ENCODE data around the gene OR5A1. TPM values are rescaled to one million over a fixed set of nuclear protein-coding genes. Genes with fewer than 3 reads are reported as not detected.

The OR5A1 gene
- polyA plus RNA-seq: not detected

DNA sequence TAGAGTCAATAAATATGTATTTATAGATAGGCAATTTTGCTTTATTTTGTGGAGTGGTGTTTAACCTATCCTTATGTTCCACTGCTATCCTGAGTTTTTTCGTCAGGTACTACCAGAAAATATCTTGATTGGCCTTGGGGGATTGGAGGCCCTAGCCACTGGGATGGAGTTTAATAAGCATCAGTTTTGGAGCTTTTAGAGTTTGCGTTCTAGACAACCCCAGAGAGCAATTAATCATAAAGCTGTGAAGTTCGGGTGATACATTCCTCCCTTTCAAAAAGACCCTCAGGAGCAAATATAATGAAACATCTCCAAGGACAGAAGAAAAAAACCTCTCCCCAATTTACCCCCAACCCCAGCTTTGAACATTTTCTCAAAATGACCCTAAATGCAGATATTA lies at the start of gene OR5A1:
TSS of gene OR5A1 (plus strand) at position 301 of the 400 bp plus-strand sequence. CDS start 6,700 bp downstream, outside the sequence.
- Mint-ChIP-seq H3K4me1 (no peaks in the 10 kb centered on the region), H3K4me3 (no peak within 1 kb of the TSS), H3K27ac (no peak within 1 kb of the TSS), H3K36me3 (no peaks in the 10 kb centered on the region), H3K27me3 (peaks cover 3% of the 10 kb centered on the region), H3K9me3 (no peaks in the 10 kb centered on the region)

DNA sequence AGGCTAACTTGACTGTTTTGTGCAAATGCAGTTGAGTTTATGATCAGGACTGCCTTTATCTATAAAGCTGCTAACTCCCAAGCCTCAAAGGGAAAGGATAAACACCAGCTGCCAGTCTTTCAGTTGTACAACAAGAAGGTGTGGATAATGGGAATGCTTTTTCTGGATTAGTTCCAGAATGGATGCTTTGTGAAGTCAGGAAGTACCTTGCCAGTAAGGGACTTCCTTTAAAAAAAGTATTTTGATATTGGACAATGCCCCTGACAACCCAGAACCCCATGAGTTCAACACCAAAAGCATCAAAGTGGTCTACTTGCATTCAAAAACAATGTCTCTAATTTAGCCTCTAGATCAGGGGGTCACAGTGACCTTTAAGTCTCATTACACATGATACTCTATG lies 42.1 kb upstream of the OR5A1 start:
- peaks cover 1% of the 10 kb centered on the region for H3K27me3 Mint-ChIP-seq
- no peaks in the 10 kb centered on the region for H3K4me1 Mint-ChIP-seq
- H3K9me3 Mint-ChIP-seq: peaks cover 0 to 2% (median 0%) of the 10 kb centered on the region in 3 donors
- no peaks in the 10 kb centered on the region for H3K36me3 Mint-ChIP-seq
- no peak overlapping the region for H3K4me3 Mint-ChIP-seq
- H3K27ac Mint-ChIP-seq: no peak overlapping the region

DNA sequence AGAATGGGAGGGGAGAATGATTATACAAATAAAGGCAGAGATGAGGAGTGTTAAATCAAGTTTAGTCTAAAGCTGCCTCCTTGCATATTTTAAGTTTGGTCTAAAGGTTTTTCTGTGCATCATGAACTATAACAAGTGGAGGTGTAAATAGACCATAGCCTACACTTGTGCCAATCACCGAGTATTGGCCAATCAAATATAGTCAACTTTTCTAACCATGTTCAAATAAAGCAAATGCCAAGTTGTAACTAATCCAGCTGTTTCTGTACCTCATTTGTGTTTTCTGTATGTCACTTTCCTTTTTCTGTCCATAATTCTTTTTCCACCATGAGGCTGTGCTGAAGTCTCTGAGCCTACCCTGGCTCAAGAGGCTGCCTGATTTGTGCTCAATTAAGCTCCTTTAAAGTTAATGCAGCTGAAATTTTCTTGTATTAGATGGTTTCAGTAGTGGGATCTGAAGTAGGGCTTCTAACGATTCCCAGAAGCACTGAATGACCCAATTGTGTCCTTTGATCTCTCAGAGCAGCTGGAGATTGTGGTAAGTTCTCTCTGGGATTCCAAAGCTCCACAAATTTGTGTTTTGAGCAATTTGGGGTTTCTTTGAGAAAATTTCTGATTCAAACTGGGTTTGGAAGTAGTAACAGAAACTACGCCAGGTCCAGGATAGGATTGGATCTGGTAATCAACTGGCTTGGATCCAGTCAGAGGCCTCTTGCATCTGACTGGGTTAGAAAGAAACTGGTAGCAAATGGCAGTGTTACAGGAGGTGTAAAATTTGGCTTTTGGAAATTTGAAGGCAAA lies 35.6 kb upstream of the OR5A1 start:
- Mint-ChIP-seq H3K27ac (no peak overlapping the region), H3K36me3 (peaks cover 5% of the 10 kb centered on the region)

DNA sequence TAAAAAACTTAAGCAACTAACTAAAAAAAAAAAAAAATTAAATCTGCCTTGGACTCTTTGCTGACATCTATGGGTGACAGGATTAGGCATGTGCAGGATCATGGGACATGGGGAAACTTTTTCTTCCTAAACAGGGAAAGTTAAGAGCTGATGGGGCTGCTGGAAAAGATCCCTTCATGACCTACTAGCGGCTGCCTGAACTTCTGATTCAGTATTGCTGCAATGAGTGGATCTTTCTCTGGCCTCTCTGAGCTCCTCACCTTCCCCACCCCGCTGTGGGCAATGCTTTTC lies 35.1 kb upstream of the OR5A1 start:
- Mint-ChIP-seq H3K4me3 (no peak overlapping the region), H3K27ac (no peak overlapping the region), H3K9me3 (peaks cover 3 to 19% (median 13%) of the 10 kb centered on the region in 3 donors), H3K4me1 (no peaks in the 10 kb centered on the region), H3K27me3 (peaks cover 5% of the 10 kb centered on the region), H3K36me3 (peaks cover 5% of the 10 kb centered on the region)

More for the DNA sequence above, 35.6 kb upstream of the OR5A1 start:
- Mint-ChIP-seq H3K9me3 (peaks cover 2 to 14% (median 13%) of the 10 kb centered on the region in 3 donors), H3K27me3 (peaks cover 5% of the 10 kb centered on the region), H3K4me1 (no peaks in the 10 kb centered on the region), H3K4me3 (no peak overlapping the region)

DNA sequence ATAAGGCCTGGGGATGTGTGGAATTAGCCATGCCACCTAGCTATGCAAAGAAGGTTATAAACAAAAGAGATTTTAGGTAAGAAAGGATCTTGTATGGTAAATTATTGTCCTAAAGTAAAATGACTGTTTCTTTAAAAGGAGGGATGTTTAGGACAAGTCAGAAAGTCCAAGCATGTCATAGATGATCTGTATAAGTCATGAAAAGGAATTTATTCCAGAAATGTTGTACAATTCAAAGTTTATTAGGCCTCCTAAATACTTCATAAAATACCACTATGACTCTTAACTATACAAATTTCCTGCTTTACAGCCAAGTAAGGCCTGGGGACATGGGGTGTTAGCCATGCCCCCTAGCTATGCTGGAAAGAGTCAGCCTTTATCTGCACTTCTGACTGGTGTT lies 32.7 kb upstream of the OR5A1 start:
- Mint-ChIP-seq H3K27me3 (peaks cover 4% of the 10 kb centered on the region), H3K36me3 (peaks cover 5% of the 10 kb centered on the region), H3K4me3 (no peak overlapping the region), H3K9me3 (peaks cover 3 to 19% (median 13%) of the 10 kb centered on the region in 3 donors), H3K27ac (no peak overlapping the region), H3K4me1 (no peaks in the 10 kb centered on the region)

DNA sequence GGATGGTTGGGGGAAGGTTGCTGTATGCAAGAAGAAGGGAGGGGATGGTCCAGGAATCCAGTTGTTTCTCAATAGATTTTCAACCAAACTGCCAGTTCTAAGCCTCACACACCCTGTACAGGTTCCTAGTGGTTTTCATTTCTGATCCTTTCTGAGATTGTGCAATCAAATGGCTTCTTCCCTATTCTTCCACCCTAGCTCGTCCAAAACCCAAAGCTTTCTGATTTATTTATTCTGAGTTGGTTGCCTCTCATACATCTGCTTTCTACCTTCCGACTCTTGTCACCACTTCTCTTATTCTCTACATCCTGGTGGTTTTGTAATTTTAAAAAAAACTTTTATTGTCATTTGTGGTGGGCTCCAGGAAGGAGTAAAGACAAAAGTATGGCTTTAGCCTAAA lies 22.6 kb upstream of the OR5A1 start:
- Mint-ChIP-seq H3K4me1 (peaks cover 5 to 20% (median 12%) of the 10 kb centered on the region in 3 donors), H3K9me3 (peaks cover 0 to 25% (median 15%) of the 10 kb centered on the region in 3 donors), H3K27ac (no peak overlapping the region), H3K36me3 (peaks cover 4% of the 10 kb centered on the region), H3K4me3 (no peak overlapping the region), H3K27me3 (peaks cover 17% of the 10 kb centered on the region)

DNA sequence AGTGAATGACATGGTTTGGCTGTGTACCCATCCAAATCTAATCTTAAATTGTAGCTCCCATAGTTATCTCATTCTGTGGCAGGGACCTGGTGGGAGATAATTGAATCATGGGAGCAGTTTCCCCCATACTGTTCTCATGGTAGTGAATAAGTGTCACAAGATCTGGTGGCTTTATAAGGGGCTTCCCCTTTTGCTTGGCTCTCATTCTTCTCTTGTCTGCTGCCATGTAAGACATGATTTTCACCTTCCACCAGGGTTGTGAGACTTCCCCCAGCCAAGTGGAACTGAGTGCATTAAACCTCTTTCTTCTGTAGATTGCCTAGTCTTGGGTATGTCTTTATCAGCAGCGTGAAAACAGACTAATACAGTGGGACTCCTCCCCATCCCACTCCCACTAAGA lies 21.2 kb upstream of the OR5A1 start:
- Mint-ChIP-seq H3K4me1 (peaks cover 5 to 20% (median 12%) of the 10 kb centered on the region in 3 donors), H3K4me3 (no peak overlapping the region), H3K36me3 (peaks cover 4% of the 10 kb centered on the region), H3K27me3 (peaks cover 17% of the 10 kb centered on the region), H3K27ac (no peak overlapping the region), H3K9me3 (peaks cover 0 to 11% (median 9%) of the 10 kb centered on the region in 3 donors)

DNA sequence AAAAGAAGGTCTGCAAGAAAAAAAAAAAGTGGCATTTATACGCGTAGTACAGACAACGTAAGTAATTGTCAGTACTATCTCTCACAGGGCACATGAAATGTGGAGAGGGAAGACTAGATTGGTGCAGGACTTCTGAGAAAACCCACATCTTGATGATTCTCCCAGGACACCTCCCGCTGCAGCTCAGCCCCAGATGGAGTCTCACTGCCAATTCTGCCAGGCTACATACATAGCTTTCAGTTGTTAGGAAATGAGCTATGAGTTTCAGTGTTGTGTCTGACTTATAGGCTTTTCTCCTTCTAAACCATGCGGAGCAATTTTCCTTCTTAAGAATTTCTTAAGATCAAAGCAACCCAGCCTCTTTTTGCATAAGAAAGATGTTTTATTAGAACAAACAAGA lies 19.7 kb upstream of the OR5A1 start:
- Mint-ChIP-seq H3K4me3 (peak overlapping the region in 1 of 4 donors; percentile 14), H3K4me1 (peaks cover 5 to 20% (median 12%) of the 10 kb centered on the region in 3 donors), H3K36me3 (peaks cover 4% of the 10 kb centered on the region), H3K9me3 (peaks cover 0 to 6% (median 0%) of the 10 kb centered on the region in 3 donors), H3K27me3 (peaks cover 17% of the 10 kb centered on the region), H3K27ac (no peak overlapping the region)

DNA sequence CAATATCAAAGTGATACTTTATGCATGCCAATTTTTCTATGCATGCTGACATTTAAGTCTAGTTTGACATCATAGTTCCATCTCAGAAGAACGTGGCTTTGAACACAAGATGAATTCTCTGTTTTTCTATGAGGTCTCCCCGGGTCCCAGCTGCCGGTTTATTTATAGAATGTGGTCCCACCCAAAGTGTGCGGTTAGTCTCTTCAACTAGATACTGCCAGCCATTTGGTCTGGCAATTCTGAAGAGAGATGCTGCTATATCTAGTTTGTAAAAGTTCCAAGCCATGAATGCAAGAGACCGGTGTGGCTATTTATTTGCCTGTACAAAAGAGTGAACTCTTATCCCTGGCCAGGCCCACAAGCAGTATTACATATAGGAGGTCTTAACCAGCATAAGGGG lies 19.2 kb upstream of the OR5A1 start:
- no peak overlapping the region for H3K27ac Mint-ChIP-seq
- H3K4me1 Mint-ChIP-seq: peaks cover 5 to 20% (median 12%) of the 10 kb centered on the region in 3 donors
- peaks cover 17% of the 10 kb centered on the region for H3K27me3 Mint-ChIP-seq
- H3K4me3 Mint-ChIP-seq: peak overlapping the region in 2 of 4 donors; percentile 28 to 31
- peaks cover 4% of the 10 kb centered on the region for H3K36me3 Mint-ChIP-seq
- peaks cover 0 to 6% (median 0%) of the 10 kb centered on the region in 3 donors for H3K9me3 Mint-ChIP-seq

DNA sequence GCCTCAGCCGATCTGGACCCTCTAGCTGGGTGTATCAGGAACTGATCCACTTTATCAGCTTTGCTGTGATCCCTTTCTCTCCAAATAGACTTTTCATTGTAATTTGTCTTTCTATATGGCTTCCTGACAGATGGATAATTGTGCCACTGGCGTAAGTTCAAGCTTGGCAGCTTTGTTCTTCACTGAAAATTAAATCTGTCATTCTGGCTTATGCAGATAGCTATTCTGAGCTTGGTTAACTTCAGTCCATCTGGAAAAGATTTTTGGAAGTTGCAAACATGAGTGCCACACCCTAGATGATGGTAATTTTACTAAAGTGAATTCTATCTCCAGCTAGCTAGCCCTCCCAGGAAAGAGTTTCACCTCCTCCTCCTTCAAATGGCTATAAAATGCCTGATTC lies 18.1 kb upstream of the OR5A1 start:
- no peak overlapping the region for H3K4me3 Mint-ChIP-seq
- peaks cover 4% of the 10 kb centered on the region for H3K36me3 Mint-ChIP-seq
- H3K27ac Mint-ChIP-seq: no peak overlapping the region
- H3K4me1 Mint-ChIP-seq: peaks cover 5 to 20% (median 12%) of the 10 kb centered on the region in 3 donors
- H3K9me3 Mint-ChIP-seq: peaks cover 0 to 2% (median 0%) of the 10 kb centered on the region in 3 donors
- peaks cover 15% of the 10 kb centered on the region for H3K27me3 Mint-ChIP-seq

DNA sequence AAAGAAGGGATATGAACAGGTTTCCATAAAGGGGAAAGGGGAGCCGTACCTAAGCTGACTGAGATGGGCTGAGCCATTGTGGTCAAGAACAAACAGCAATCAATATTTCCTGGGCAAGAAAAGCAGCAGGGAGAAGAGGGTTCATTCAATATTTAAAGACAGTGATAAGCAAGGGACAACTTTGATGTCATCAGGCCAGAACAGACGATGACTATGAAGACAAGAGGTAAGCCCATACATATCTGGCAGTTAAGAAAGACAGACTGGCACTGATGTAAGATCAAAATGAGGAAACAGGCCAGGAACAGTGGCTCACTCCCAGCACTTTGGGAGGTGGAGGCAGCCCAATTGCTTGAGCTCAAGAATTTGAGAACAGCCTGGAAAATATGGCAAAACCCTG lies 12.4 kb upstream of the OR5A1 start:
- no peaks in the 10 kb centered on the region for H3K4me1 Mint-ChIP-seq
- no peak overlapping the region for H3K4me3 Mint-ChIP-seq
- no peaks in the 10 kb centered on the region for H3K27me3 Mint-ChIP-seq
- H3K9me3 Mint-ChIP-seq: no peaks in the 10 kb centered on the region
- H3K27ac Mint-ChIP-seq: no peak overlapping the region
- peaks cover 1% of the 10 kb centered on the region for H3K36me3 Mint-ChIP-seq

DNA sequence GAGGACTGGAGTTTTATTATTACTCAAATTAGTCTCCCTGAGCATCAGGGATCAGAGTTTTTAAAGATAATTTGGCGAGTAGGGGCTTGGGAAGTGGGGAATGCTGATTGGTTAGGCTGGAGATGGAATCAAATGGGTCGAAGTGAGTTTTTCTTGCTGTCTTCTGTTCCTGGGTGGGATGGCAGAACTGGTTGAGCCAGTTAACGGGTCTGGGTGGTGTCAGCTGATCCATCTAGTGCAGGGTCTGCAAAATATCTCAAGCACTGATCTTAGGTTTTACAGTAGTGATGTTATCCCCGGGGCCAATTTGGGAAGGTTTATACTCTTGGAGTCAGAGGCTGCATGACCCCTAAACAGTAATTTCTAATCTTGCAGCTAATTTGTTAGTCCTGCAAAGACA lies 11.1 kb upstream of the OR5A1 start:
- peaks cover 1% of the 10 kb centered on the region for H3K36me3 Mint-ChIP-seq
- H3K9me3 Mint-ChIP-seq: no peaks in the 10 kb centered on the region
- H3K27me3 Mint-ChIP-seq: no peaks in the 10 kb centered on the region
- no peaks in the 10 kb centered on the region for H3K4me1 Mint-ChIP-seq
- H3K4me3 Mint-ChIP-seq: no peak overlapping the region
- H3K27ac Mint-ChIP-seq: no peak overlapping the region

DNA sequence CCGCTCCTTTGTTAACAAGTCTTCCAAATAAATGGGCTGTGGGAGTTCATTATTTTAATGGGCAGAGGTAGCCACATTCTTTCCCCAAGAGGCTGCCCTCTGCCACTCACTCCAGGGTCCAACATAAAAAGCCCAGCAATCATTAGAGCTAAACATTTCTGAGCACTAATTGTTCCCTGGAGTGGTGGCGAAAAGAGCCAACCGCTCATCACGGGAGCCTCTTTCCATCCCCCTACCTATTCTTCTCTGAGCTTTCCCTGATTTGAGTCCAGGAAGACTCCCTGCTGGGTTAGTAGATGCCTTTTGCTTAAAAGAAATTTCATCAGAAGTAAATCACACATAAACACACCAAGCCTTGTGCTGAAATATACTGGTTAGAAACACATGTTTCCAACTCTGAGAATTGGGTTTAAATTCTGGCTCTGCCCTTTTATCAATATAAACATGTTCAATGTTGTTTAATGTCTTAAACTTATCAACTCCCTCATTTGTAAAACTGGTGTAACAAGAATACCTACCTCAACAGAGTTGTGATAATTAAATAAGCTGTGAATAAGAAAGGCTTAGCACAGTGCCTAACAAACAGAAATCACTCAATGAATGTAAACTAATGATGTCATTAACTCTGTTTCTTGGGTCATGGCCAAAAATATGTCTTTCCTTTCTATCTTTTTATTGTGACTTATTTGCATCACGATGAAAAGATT lies 9.8 kb upstream of the OR5A1 start, which contains the start of gene OR5A2:
TSS of gene OR5A2 (minus strand) at position 53 of the 707 bp plus-strand sequence. CDS start 3,460 bp downstream, outside the sequence.
- Mint-ChIP-seq H3K27me3 (no peaks in the 10 kb centered on the region), H3K4me1 (no peaks in the 10 kb centered on the region), H3K27ac (no peak within 1 kb of the TSS), H3K36me3 (peaks cover 1% of the 10 kb centered on the region), H3K9me3 (no peaks in the 10 kb centered on the region), H3K4me3 (no peak within 1 kb of the TSS)

DNA sequence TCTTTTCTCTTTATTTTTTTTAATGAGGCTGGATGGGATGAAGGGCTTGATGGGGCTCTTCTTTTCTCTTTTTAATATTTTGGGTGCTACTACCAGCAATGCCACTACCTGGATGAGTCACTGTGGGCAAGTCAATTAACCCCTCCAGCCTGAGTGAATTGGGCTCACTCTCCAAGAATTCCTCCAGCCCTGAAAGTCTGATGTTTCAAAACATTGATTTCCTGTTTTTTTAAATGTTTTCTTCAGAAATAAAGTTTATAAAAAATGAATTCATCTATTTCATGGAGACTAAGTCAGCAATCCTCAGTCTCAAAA lies 9.2 kb upstream of the OR5A1 start:
- H3K27ac Mint-ChIP-seq: no peak overlapping the region
- peaks cover 1% of the 10 kb centered on the region for H3K36me3 Mint-ChIP-seq
- no peak overlapping the region for H3K4me3 Mint-ChIP-seq
- H3K9me3 Mint-ChIP-seq: no peaks in the 10 kb centered on the region
- no peaks in the 10 kb centered on the region for H3K4me1 Mint-ChIP-seq
- H3K27me3 Mint-ChIP-seq: no peaks in the 10 kb centered on the region

DNA sequence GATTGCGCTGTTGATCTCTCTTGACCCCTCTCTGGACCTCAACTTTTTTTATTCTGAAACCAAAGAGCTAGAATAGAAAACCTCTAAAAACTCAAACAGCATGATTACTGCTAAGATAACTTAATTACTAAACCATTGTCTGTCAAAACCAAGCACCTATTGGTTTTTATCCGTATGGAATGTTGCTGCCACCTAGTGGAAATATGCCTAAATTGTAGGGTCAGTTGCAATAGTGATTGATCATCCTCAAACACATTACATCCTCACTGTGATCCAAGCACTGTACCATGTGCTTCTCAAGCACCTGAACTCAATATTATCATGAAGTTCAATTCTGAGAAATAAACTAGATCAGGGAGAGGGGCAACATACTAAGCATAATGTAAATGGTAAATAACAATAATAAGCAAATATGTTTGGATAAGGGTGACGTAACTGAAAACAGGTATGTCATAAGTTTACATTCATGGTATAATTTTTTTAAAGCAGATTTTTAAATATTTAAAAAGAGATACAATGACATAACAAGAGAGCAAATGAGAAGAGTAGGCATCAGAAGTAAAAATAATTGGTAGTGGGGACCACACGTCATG lies 6.2 kb upstream of the OR5A1 start:
- Mint-ChIP-seq H3K27ac (no peak overlapping the region), H3K36me3 (no peaks in the 10 kb centered on the region), H3K9me3 (no peaks in the 10 kb centered on the region), H3K4me1 (no peaks in the 10 kb centered on the region), H3K27me3 (peaks cover 3% of the 10 kb centered on the region), H3K4me3 (no peak overlapping the region)
